ENCODE measurements around the gene LIPH. TPM values are rescaled to one million over a fixed set of nuclear protein-coding genes. Genes with fewer than 3 reads are reported as not detected.

Gene LIPH
- total and polyA plus RNA-seq, 10 of the 15 experiments (the other 5 are each of a cell fraction or from before 2014, with no cell fraction given): 2.2 to 11.1 (median 5.4) TPM

DNA sequence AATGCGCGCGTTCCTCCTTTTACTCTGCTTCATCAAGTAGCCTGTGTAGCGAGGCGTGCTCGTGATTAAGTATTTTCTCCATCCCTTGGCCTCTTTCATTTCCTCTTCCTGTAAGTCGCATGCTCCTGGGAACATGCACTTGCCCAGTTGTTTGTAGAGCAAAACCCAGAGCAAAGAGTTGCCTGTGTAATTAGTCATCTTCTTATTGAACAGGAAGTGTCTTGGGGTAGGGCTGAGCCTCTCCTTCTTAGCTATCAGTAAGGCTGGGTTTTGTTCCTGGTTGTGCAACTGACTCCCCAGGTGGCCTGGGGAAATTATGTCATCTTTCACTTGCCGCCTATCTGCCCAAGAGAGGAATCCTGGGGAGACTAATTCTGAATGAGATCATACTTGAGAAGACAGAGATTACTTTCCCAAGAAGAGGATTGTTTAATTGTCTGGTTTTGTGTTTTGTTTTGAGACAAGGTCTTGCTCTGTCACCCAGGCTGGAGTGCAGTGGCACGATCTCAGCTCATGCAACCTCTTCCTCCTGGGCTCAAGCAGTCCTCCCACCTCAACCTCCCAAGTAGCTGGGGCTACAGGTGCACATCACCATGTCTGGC lies 14.9 kb downstream of the LIPH start (continued):
- TF ChIP-seq, protein P1, sequence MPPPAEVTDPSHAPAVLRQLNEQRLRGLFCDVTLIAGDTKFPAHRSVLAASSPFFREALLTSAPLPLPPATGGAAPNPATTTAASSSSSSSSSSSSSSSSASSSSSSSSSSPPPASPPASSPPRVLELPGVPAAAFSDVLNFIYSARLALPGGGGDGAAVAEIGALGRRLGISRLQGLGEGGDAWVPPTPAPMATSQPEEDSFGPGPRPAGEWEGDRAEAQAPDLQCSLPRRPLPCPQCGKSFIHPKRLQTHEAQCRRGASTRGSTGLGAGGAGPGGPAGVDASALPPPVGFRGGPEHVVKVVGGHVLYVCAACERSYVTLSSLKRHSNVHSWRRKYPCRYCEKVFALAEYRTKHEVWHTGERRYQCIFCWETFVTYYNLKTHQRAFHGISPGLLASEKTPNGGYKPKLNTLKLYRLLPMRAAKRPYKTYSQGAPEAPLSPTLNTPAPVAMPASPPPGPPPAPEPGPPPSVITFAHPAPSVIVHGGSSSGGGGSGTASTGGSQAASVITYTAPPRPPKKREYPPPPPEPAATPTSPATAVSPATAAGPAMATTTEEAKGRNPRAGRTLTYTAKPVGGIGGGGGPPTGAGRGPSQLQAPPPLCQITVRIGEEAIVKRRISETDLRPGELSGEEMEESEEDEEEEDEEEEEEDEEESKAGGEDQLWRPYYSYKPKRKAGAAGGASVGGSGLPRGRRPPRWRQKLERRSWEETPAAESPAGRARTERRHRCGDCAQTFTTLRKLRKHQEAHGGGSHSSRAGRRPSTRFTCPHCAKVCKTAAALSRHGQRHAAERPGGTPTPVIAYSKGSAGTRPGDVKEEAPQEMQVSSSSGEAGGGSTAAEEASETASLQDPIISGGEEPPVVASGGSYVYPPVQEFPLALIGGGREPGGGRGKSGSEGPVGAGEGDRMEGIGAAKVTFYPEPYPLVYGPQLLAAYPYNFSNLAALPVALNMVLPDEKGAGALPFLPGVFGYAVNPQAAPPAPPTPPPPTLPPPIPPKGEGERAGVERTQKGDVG (CRISPR knock-in tag; IDR thresholded peaks at IDR 0.05): no peak
- TF ChIP-seq, protein P2, sequence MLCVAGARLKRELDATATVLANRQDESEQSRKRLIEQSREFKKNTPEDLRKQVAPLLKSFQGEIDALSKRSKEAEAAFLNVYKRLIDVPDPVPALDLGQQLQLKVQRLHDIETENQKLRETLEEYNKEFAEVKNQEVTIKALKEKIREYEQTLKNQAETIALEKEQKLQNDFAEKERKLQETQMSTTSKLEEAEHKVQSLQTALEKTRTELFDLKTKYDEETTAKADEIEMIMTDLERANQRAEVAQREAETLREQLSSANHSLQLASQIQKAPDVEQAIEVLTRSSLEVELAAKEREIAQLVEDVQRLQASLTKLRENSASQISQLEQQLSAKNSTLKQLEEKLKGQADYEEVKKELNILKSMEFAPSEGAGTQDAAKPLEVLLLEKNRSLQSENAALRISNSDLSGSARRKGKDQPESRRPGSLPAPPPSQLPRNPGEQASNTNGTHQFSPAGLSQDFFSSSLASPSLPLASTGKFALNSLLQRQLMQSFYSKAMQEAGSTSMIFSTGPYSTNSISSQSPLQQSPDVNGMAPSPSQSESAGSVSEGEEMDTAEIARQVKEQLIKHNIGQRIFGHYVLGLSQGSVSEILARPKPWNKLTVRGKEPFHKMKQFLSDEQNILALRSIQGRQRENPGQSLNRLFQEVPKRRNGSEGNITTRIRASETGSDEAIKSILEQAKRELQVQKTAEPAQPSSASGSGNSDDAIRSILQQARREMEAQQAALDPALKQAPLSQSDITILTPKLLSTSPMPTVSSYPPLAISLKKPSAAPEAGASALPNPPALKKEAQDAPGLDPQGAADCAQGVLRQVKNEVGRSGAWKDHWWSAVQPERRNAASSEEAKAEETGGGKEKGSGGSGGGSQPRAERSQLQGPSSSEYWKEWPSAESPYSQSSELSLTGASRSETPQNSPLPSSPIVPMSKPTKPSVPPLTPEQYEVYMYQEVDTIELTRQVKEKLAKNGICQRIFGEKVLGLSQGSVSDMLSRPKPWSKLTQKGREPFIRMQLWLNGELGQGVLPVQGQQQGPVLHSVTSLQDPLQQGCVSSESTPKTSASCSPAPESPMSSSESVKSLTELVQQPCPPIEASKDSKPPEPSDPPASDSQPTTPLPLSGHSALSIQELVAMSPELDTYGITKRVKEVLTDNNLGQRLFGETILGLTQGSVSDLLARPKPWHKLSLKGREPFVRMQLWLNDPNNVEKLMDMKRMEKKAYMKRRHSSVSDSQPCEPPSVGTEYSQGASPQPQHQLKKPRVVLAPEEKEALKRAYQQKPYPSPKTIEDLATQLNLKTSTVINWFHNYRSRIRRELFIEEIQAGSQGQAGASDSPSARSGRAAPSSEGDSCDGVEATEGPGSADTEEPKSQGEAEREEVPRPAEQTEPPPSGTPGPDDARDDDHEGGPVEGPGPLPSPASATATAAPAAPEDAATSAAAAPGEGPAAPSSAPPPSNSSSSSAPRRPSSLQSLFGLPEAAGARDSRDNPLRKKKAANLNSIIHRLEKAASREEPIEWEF (IDR thresholded peaks at IDR 0.05; ENCODE audit: insufficient replicate concordance, low read depth, low read length): no peak
- TF ChIP-seq JUNB (IDR thresholded peaks at IDR 0.05): peak; percentile 95
- TF ChIP-seq, protein P3, sequence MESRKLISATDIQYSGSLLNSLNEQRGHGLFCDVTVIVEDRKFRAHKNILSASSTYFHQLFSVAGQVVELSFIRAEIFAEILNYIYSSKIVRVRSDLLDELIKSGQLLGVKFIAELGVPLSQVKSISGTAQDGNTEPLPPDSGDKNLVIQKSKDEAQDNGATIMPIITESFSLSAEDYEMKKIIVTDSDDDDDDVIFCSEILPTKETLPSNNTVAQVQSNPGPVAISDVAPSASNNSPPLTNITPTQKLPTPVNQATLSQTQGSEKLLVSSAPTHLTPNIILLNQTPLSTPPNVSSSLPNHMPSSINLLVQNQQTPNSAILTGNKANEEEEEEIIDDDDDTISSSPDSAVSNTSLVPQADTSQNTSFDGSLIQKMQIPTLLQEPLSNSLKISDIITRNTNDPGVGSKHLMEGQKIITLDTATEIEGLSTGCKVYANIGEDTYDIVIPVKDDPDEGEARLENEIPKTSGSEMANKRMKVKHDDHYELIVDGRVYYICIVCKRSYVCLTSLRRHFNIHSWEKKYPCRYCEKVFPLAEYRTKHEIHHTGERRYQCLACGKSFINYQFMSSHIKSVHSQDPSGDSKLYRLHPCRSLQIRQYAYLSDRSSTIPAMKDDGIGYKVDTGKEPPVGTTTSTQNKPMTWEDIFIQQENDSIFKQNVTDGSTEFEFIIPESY (IDR thresholded peaks at IDR 0.05): no peak
- no peak for TF ChIP-seq JUND (IDR thresholded peaks at IDR 0.05; ENCODE audit: low read depth, low read length)
- TF ChIP-seq ZNF274 (IDR thresholded peaks at IDR 0.05; ENCODE audit: insufficient read depth, insufficient read length): no peak
- TF ChIP-seq, protein P4, sequence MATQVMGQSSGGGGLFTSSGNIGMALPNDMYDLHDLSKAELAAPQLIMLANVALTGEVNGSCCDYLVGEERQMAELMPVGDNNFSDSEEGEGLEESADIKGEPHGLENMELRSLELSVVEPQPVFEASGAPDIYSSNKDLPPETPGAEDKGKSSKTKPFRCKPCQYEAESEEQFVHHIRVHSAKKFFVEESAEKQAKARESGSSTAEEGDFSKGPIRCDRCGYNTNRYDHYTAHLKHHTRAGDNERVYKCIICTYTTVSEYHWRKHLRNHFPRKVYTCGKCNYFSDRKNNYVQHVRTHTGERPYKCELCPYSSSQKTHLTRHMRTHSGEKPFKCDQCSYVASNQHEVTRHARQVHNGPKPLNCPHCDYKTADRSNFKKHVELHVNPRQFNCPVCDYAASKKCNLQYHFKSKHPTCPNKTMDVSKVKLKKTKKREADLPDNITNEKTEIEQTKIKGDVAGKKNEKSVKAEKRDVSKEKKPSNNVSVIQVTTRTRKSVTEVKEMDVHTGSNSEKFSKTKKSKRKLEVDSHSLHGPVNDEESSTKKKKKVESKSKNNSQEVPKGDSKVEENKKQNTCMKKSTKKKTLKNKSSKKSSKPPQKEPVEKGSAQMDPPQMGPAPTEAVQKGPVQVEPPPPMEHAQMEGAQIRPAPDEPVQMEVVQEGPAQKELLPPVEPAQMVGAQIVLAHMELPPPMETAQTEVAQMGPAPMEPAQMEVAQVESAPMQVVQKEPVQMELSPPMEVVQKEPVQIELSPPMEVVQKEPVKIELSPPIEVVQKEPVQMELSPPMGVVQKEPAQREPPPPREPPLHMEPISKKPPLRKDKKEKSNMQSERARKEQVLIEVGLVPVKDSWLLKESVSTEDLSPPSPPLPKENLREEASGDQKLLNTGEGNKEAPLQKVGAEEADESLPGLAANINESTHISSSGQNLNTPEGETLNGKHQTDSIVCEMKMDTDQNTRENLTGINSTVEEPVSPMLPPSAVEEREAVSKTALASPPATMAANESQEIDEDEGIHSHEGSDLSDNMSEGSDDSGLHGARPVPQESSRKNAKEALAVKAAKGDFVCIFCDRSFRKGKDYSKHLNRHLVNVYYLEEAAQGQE (IDR thresholded peaks at IDR 0.05; ENCODE audit: low read depth, low read length): no peak
- TF ChIP-seq, protein P5, sequence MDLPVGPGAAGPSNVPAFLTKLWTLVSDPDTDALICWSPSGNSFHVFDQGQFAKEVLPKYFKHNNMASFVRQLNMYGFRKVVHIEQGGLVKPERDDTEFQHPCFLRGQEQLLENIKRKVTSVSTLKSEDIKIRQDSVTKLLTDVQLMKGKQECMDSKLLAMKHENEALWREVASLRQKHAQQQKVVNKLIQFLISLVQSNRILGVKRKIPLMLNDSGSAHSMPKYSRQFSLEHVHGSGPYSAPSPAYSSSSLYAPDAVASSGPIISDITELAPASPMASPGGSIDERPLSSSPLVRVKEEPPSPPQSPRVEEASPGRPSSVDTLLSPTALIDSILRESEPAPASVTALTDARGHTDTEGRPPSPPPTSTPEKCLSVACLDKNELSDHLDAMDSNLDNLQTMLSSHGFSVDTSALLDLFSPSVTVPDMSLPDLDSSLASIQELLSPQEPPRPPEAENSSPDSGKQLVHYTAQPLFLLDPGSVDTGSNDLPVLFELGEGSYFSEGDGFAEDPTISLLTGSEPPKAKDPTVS (IDR thresholded peaks at IDR 0.05; ENCODE audit: low read depth, low read length): no peak
- peak; percentile 75 for TF ChIP-seq IRF4 (IDR thresholded peaks at IDR 0.05; ENCODE audit: low read depth, low read length)
- TF ChIP-seq MEF2B (IDR thresholded peaks at IDR 0.05; ENCODE audit: partially characterized antibody, poor library complexity, severe bottlenecking): peak; percentile 64
- TF ChIP-seq NBN (IDR thresholded peaks at IDR 0.05): peak; percentile 58; the same call in 1 of the 2 replicates
- TF ChIP-seq ZNF384 (IDR thresholded peaks at IDR 0.05; ENCODE audit: borderline replicate concordance, low read depth, low read length): no peak
- no peak for TF ChIP-seq CHD1 (IDR thresholded peaks at IDR 0.05; ENCODE audit: low read depth, low read length)
- no peak for TF ChIP-seq NR2C2 (IDR thresholded peaks at IDR 0.05; ENCODE audit: borderline replicate concordance, control insufficient read depth, insufficient read length, low read depth)

Measured in GM12878 (cell line).